MCF 10A (cell line): Measurements from ENCODE around the gene GBA3. TPM values are rescaled to one million over a fixed set of nuclear protein-coding genes. Genes with fewer than 3 reads are reported as not detected.

Source experiments
- BruUV-seq: library from RNA; stranded (reverse); fragments of 400-500 nt; replicated peaks from 2 replicates; lab custom pipeline; 2021; lab: Mats Ljungman, UMichigan
- CTCF ChIA-PET: fragments of 300-600 bp; sonication (Branson Sonifier 250); formaldehyde crosslinking; extraction: SDS; loops from one replicate; lab custom pipeline; 2021; ENCODE audit warnings: antibody characterized with exemption, inconsistent platforms; lab: Yijun Ruan, JAX
- POLR2A ChIA-PET: fragments of 300-600, 350-650 bp; sonication (Branson Sonifier 250); formaldehyde crosslinking; extraction: SDS; loops from one replicate; lab custom pipeline; 2020; ENCODE audit warnings: antibody characterized with exemption, inconsistent platforms; lab: Yijun Ruan, JAX
- DNase-seq: peaks from one replicate; pipeline ENCODE4 v3.0.0-alpha.2; 2018; ENCODE audit not compliant: unreplicated experiment
- H3K27ac Mint-ChIP-seq: one replicate; pipeline ENCODE4 v1.8.0; 2022; ENCODE audit warnings: mild to moderate bottlenecking, low read depth, mixed read lengths; ENCODE audit not compliant: unreplicated experiment
- H3K27me3 Mint-ChIP-seq: one replicate; pipeline ENCODE4 v1.8.0; 2022; ENCODE audit warnings: mixed read lengths; ENCODE audit not compliant: insufficient read depth, unreplicated experiment
- H3K36me3 Mint-ChIP-seq: one replicate; pipeline ENCODE4 v1.8.0; 2022; ENCODE audit warnings: mild to moderate bottlenecking, moderate library complexity, mixed read lengths; ENCODE audit not compliant: insufficient read depth, unreplicated experiment
- H3K4me1 Mint-ChIP-seq: one replicate; pipeline ENCODE4 v1.8.0; 2022; ENCODE audit warnings: mixed read lengths; ENCODE audit not compliant: insufficient read depth, unreplicated experiment
- H3K4me3 Mint-ChIP-seq: one replicate; pipeline ENCODE4 v1.8.0; 2022; ENCODE audit warnings: mild to moderate bottlenecking, moderate library complexity, mixed read lengths; ENCODE audit not compliant: unreplicated experiment
- H3K9me3 Mint-ChIP-seq: one replicate; pipeline ENCODE4 v1.8.0; 2022; ENCODE audit warnings: mixed read lengths; ENCODE audit not compliant: unreplicated experiment
- CTCF ChIP-seq: fragments of 200-600 bp; IDR thresholded peaks from one replicate; pipeline ENCODE4 v1.8.0; 2022; ENCODE audit warnings: antibody characterized with exemption, mild to moderate bottlenecking; ENCODE audit not compliant: unreplicated experiment
- intact Hi-C: fragments of 100-400 bp; cut with micrococcal nuclease; formaldehyde crosslinking; loops from 2 replicates; pipeline ENCODE4 v1.14.1; 2022
- total RNA-seq: library from RNA; stranded (reverse); gene quantifications from 2 replicates; pipeline ENCODE4 v1.2.3, GENCODE V29; 2022

Gene GBA3
- total RNA-seq, 1 experiment from 2014 or later: not detected

GRCh38 chr4:22766068-22766467, 73.3 kb downstream of the GBA3 start:
- intact Hi-C loops: no loop called here
- CTCF ChIA-PET: interaction anchor here (0.6 kb wide), 1 partner anchor 580 kb away, joined by 3 read pairs; no protein-coding TSS in a partner anchor
- Mint-ChIP-seq H3K36me3 (no peaks in the 10 kb centered on the region), H3K9me3 (peaks cover 14% of the 10 kb centered on the region), H3K4me3 (no peak overlapping the region), H3K27me3 (no peaks in the 10 kb centered on the region), H3K4me1 (no peaks in the 10 kb centered on the region), H3K27ac (no peak overlapping the region)
- TF ChIP-seq CTCF: no peak
- DNase-seq: no peak
- no TSS peak for BruUV-seq
- POLR2A ChIA-PET: no interaction called here

GRCh38 chr4:22778547-22779163, 85.9 kb downstream of the GBA3 start:
- ChIA-PET CTCF (interaction anchor here (0.6 kb wide), 1 partner anchor 369 kb away, joined by 4 read pairs; no protein-coding TSS in a partner anchor), POLR2A (no interaction called here)

GRCh38 chr4:22780317-22780716, 87.6 kb downstream of the GBA3 start:
- Mint-ChIP-seq H3K27ac (no peak overlapping the region), H3K4me3 (no peak overlapping the region), H3K36me3 (no peaks in the 10 kb centered on the region), H3K9me3 (peaks cover 7% of the 10 kb centered on the region), H3K4me1 (peaks cover 4% of the 10 kb centered on the region), H3K27me3 (no peaks in the 10 kb centered on the region)
- no peak for DNase-seq
- no TSS peak for BruUV-seq
- POLR2A ChIA-PET: no interaction called here
- TF ChIP-seq CTCF: no peak
- CTCF ChIA-PET: interaction anchor here (0.8 kb wide), 1 partner anchor 28 kb away, joined by 4 read pairs; no protein-coding TSS in a partner anchor
- intact Hi-C loops: no loop called here

More at GRCh38 chr4:22778547-22779163, 85.9 kb downstream of the GBA3 start:
- no peaks in the 10 kb centered on the region for H3K36me3 Mint-ChIP-seq
- no peak overlapping the region for H3K4me3 Mint-ChIP-seq
- no TSS peak for BruUV-seq
- no peak overlapping the region for H3K27ac Mint-ChIP-seq
- no peak for TF ChIP-seq CTCF
- intact Hi-C loops: no loop called here
- H3K9me3 Mint-ChIP-seq: peaks cover 7% of the 10 kb centered on the region
- peaks cover 4% of the 10 kb centered on the region for H3K4me1 Mint-ChIP-seq
- H3K27me3 Mint-ChIP-seq: no peaks in the 10 kb centered on the region
- no peak for DNase-seq

DNA sequence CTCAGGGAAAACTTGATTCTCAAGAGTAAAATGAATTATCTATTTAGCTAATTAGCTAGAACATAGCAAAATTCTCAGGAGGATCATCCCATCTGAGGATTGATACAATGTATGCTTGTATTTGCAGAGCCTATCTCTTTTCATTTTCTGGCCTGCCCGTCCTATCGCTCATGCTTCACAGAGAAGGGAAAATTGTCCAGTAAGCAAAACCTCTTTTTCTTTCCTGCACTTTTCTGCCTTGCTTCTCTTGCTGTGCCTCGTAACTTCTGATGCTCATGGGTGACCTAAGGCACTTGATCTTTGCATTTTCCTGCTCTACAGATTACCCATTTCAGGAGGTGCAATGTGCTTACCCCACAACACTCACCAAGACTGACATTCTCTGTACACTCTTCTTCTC, 88.1 kb downstream of the GBA3 start:
- no peak overlapping the region for H3K27ac Mint-ChIP-seq
- H3K4me1 Mint-ChIP-seq: peaks cover 4% of the 10 kb centered on the region
- H3K36me3 Mint-ChIP-seq: no peaks in the 10 kb centered on the region
- no peak for DNase-seq
- no peaks in the 10 kb centered on the region for H3K27me3 Mint-ChIP-seq
- no peak overlapping the region for H3K4me3 Mint-ChIP-seq
- POLR2A ChIA-PET: no interaction called here
- TF ChIP-seq CTCF: no peak
- BruUV-seq: no TSS peak
- CTCF ChIA-PET: no interaction called here
- intact Hi-C loops: no loop called here
- peaks cover 2% of the 10 kb centered on the region for H3K9me3 Mint-ChIP-seq
